NCI-H774 (cell line): Measurements from ENCODE around the gene ALS2CL.
A peak's percentile ranks its signal among the peaks of the same experiment; 100 is the strongest.

Experiments
- DNase-seq: peaks from one replicate; lab custom pipeline; 2025; lab: John Stamatoyannopoulos, UW

The ALS2CL gene

DNA sequence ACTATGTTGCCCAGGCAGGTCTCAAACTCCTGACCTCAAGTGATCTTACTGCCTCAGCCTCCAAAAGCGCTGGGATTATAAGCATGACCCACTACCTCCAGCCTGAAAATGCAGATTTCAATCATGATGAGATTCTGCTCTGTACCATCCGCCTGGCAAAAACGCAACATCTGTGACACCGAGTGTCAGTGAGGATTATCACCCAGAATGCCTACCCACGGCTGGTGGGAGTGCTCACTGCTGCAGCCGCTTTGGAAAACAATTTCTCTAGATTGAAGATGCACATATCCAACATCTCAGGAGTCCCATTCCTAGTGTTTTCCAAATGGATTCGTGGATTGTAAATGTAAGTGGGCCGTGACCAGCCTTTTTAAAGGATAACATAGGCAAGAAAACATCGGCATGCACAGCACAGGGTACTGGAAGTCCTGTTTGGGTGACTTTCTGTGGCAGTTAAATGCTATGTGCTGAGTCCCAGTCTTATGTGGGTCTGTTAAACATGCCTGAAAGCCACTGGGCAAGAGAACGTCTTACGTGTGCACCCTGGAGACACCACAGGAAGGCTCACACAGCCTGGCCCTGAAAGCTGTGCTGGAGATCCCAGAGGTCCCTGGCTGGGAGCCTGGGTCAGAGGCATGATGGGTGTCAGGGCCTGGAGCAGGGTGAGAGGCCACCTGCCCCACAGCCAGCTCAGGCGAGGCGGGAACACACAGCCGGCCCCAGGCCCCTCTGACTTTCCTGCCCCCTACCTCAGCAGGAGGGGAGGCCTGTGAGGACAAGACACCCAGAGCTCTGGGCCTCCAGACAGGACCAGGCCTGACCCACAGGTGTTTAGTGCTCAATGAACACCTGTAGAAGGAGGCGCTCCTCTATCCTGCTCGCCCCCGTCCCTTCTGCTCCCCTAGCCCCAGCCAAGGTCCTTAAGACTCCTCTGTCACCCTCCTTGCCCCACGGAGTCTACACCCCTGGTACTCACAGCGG, 23.3 kb upstream of the ALS2CL start:
- no peak for DNase-seq

DNA sequence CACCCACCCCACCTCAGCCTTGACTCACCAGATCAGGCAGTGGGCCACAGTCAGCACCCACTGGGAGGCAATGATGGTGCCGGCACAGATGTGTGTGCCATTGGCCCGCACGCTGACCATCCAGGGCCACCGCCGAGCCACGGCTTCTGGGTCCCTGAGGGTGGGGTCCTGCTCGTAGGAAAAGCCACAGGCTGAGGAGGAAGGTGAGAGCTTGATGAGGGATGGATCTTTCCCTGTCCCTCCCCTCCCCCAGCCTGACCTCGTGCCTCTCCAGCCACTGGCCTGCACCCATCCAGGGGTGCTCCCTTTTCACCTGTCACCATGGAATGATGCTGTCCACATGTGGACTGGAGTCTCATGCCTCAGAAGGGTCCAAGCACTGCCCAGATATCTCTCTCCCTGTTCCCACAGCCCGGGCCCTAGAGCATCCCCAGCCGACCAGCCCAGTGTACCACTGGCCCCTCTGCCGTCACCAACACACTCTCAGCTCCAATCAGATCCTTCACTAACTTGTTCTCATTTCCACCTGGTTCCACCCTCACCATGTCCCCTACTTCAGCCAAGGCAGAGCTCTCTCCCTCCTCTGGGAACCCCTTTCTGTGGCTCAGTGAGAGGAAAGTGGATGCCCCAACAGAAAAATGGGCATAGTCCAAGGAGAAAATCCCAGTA, 22.2 kb upstream of the ALS2CL start:
- DNase-seq, result no peak

DNA sequence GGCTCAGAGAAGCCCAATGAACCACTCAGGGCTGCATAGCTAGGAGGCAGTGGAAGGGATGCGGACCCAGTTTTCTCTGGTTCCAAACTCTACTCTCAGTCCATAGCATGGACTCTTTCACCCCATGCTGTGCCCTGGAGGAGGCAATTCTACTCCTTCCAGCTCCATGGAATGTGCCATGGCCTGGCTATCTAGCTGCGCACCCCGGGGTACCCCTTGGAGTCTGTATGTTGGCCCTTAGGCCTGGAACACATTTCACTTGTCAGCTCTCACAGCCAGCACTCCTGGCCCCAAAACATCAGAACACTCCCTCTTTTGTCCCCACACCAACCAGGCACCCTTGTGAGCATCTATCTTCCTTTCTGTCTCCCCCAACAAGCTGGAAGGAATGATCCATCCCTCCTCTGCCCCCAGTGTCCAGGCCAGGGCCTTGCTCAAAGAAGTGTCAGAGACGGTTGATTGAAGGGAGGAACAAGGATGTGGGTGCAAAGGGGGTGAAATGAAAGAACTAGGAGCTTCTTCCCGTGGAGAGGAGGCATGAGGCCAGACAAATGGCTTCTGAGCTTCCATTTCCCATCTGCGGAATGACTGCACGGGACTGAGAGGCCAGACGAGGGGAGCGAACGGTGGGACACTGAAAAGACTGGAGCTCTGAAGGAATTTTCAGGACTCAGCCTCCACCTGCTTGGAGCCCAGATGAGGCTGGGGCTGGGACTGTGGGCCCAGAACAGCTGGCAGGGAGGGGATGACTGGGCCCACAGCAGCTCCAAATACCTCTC, 21.4 kb upstream of the ALS2CL start:
- DNase-seq, result no peak

DNA sequence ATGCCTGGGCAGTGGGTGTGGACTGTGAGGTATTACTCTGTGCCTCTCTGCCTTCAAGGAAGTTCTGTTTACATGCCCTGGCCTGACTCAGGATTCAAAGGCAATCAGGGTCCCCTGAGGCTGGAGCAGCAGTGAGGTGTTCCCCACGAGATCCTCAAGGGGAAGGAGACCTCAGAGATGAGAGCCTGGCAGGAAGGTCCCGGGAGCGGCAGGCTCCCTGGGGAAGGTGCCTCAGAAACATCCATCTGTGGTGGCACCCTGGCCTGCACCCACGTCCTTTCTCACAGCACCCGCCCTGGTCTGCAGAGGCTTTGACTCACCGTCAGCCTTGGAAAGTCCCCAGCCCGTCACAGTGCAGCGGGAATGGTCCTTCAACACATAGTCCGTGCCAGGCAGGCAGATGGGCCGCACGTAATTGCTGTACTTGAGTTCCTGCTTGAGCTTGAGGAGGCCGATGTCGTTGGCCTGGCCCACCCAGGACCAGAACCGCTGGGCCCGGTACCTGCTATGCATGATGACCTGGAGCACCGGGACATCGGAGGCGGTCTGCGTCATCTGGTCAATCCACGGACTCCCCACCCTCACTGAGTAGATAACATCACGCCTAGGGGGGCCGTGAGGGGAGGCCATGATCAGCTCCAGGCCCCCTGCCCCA, 20.5 kb upstream of the ALS2CL start:
- no peak for DNase-seq

DNA sequence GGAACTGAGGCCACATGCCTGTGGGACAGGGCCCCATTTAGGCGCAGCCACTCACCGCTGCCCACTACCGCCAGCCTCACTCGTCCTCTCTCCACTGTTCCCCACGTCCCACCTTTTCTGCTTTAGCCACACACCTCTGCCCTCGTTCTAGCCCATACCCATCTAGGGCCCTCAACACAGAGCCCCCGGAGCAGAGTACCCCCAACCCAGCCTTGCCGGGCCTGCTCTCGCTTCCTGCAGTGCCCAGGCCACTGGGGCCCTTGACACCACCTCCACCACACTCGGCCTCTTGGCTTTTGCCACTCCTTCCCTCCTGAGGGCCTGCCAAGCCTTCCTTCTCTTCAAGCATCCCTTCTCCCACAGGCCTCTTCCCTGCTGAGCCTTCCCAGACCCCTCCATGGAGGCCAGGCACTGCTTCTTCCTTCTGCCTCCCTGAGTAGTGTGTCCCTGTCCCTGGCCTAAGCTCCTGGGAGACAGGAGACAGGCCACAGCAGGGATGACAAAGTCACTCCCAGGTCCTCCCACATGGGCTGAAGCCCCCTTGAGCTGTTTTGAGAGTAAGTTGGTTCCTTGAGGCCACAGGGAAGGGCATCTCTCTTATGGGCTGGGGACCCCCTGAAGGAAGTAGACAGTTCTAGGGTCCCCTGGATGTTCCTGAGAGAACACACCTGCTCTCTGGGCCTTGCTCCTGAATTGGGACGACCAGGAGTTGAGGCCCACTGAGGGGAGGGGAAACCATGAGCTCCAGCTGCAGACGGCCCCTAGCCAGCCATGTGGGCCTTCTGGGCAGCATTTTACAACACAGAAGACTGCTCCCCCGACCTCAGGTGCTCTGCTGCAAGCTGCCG, 19.8 kb upstream of the ALS2CL start:
- no peak for DNase-seq

DNA sequence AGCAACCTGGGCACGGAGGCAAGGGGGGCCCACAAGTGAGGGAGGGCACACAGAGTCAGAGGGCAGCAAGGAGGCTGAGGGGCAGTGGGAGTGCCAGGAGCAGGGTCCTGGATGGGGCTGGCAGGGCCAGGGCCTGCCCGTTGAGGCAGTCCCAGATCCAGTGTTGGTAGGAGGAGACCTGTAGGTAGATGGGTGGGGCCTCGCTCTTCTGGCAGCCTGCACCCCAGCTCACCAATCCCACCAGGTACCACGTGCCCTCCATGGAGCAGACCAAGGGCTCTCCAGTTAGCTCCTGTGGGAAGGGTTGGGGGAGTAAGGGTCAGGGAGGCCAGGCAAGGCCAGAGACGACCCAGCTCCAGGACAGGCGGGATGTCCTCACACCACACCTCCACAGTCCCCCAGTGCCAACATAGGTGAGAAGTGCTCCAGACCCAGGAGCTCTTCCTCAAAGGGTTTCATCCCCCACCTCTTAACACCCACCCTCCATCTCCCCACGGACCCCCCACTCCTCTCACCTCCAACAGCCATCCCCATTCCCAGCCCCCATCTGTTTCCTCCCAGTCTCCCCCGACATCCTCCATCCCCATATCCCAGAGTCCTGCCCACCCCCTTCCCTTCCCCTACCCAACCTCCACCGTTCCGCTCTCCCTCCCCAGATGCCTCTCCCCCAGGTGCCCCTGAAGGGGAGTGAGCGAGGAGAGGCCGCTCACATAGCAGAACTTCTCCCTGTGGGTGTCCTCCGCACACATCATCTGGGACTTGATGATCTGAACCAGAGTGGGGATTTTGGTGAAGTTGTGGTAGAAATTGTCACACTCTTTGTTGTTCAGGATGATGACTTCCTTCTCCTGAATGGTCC, 18.9 kb upstream of the ALS2CL start:
- no peak for DNase-seq

DNA sequence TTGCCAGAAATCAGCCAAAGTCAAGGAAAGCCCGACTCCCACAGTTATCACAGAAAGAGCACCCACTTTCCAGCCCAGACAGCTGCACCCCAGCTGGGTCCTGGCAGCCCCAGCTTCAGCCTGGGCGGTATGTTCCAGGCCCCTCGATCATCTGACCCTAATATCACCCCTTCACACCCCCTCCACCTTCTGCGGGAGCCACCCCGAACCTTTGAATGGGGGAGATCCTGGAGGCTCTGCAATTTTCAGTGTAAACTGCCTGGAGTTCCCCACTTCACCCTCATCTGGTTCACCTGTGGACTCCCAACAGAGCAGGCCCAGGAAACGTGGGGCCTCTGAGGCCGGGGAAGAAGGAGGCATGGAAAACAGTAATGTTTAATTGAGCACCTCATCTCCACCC, 18.3 kb upstream of the ALS2CL start:
- no peak for DNase-seq

DNA sequence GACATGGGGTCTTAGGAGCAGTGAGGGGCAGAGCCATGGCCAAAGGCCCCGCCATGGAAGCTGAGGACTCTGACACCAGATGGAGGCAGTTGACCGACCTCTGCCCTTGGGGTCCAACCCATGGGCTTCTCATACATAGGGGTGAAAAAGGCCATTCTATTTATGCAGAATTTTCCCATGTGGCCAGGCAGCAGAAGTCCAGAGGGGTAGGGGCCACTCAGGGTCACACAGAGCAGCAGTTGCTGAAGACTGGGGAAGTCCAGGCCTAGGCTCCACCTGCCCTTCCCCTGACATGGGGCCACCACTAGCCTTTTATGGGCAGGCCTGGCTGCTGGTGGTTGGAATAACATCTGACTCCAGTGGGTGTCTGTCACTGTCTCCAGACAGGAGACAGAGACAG, 17.8 kb upstream of the ALS2CL start:
- no peak for DNase-seq

DNA sequence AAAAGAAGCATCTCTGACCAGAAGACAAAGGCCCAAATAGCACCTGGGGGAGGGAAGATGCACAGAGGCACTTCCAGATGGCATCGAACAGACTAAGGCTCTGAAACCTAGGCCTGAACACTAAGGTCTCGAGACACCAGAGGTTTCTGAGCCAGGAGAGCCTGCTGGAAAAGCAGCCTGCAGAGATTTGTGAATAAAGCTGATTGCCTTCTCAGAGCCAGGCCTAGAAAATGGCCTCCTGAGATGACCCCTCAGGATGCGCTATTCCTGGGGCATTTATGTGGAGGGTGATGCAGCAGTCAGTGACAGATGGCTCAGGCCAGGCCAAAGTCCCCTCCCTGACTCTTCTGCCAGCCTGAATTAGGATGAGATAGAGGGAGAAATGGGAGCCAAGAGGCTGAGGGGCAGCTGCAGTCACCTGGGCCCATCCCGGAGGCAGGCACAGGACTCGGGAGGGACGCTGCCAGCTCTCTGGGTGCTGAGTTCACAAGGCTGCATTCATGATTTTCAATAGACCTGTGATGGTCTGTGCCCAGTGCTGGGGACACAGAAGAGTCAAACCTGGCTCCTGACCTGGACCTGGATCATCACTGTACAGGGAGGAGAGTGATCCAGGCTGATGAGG, 17.3 kb upstream of the ALS2CL start:
- no peak for DNase-seq

DNA sequence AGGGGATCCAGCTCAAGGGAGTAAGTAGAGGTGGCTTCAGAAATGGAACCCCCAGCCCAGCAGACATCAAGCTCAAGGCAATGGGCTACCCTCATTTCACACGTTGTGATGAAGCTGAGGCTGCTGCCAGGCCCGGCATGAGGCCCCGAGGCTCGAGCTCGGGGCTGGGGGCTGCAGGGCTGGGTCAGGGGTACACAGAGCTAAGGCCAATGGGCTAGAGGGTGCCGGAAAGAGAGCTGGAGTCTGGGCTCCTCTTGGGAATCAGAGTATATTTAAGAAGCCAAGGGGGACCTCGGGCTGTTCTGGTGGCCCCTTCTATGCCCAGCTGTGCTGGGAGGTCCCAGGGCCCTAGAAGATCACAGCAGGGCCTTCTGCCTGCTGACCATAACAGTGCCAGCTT, 16.8 kb upstream of the ALS2CL start:
- DNase-seq, result no peak

DNA sequence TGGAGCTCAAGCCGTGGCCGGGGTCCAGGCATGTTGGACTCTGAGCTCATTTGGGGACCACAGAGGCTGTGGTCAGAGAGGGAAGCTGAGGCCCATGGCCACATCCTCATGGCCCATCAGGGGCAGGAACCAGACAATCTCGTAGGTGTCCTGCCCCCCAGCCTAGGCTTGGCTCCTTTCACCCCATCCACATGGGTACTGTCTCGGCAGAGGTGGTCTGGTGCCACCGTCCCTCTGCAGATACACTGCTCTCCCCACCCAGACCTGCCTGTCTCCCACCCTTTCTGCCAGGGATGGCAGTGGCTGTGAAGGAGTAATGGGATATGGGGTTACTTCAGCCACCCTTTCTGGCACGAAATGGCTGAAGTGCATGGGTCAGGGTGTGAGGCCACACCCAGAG, 16.2 kb upstream of the ALS2CL start:
- no peak for DNase-seq

DNA sequence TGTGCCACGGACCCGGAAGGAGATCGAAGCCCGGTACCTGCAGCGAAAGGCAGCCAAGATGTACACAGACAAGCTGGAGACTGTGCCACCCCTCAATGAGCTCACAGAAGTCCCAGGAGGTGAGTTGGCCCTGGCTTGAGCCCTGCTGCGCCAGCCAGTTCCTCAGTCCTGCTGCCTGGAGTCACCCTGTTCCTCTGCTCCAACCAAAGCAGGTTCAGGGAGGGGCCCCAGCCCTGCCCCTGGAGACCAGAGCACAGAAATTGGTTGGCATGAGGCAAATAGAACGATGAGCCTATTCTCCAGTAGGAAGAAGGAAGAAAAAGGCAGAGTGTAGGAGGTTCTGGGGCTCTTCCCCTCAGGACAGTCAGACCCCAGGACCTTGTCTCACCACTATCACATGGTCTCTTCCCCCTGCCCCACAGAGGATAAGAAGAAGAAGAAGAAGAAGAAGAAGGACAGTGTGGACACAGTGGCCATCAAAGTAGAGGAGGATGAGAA, 15.7 kb upstream of the ALS2CL start:
- DNase-seq, result no peak

DNA sequence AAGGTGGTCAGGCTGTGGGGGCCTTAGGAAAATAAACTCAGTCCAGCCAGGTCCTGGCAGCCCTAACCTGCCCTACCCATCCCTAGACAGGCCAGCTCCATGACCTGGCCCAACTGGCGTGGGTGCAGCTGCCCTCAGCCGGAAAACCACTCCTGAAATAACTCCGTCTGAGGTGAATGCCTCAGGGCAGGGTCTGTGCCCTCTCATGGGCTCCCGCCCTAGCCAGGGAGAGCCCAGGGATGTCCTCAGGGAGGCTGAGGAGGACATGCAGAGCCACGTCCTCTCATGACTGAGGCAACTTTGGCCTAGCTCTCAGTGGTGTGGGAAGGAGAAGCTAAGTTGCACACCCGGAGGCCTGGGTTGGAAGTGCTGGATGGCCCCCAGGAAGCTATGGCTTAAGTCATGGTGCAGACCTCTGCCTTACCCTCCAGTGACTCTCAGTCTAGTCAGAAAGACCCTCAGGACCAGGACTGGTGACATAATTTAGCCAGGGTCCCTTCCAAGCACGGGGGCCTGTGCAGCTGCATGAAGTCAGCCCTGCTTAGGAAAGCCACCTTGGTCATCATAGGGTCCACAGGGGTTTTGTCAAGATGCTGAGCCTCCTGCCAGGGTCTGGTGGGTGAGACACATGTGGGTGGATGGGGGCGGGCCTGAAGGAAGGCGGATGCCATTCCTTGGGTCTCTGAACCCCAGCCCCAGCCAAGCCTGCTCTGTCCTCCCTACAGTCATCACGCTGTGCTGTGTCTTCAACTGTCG, 15.1 kb upstream of the ALS2CL start:
- DNase-seq, result no peak

DNA sequence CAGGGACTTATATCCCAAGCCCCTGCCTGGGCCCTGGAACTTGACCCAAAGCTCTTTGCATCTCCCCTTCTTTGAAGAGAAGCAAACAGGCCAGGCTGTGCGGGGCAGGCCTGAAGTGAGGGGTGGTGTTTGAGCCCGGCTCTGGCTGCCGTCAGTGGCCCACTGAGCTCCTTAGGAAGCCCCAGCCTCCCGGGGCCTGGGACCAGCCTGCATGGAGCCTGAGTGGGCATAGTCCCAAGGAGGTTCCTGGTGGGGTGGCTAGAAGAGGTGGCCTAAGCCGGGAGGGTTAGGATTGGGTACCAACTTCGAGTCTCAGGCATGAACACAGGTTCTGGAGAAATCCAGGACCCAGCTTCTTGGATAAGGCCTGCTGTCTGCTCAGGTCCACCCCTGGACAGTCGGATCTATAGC, 14.1 kb upstream of the ALS2CL start:
- DNase-seq, result no peak

DNA sequence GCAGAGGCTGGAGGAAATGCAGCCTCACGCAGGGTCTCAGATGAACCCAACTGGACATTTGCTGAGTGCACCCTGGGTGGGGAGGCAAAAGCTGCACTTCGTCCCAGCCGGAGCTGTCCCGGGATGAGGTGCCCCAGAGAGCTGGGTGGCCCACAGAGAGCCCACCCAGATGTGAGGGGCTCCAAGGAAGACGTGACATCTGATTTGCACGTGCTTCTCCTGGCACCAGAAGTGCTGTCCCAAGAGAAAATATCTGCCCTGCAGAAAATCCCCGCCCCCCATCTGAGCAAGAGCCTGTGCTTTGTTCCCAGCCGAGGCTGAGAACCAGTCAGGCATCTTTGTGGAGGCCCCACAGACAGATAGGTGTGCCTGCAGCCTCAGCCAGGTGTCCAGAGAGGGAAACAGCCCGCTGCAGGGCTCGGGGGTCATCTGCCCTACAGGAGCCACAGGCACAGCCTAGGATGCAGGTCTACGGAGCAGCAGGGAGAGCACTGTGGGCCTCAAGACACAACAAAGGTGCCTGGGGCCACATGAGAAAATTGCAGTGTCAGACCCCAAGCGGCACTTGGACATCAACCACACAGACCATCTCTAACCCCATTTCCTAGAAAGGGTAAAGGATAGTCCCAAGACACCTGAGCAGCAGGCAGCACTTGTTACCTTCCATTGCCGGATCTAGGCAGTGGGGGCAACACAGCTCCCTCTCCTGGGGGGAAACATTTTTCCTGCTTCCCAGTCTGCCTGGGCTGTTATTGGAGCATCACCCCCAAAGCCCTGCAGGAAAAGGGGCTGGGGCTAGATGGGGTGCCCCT, 13.5 kb upstream of the ALS2CL start:
- no peak for DNase-seq

DNA sequence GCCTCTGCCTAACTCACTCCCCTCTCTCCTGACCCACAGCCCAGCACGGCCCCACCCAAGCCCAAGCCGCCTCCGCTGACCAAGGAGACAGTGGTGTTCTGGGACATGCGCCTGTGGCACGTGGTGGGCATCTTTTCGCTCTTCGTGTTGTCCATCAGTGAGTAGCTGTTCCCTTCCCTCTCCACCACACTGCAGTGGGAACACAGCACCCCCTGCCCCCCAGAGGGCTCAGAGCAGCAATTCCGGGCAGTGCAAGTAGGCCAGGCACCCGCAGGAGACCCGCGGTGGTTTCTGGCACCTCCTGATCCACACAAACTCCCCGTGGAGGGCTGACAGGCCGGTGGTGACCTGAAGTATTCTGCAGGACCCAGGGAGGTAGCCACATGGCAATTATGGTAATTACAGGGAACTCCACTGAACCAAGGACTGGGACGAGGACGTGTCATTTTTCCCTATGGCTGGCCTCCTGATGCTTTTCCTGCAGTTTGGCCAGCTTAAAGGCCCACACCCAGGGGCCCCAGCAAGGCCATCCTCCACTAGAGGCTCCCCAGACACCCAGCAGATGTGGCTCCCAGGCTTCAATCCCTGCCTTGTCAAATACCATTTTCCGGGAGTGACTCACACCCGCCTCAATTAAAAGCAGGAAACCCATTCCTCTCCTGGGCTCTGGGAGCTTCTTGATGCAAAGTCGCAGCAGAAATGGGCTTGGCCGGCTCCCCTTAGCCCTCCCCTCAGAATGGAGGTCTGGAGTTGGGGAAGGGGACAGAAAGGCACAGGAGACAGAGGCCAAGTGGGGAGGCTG, 12.5 kb upstream of the ALS2CL start:
- DNase-seq, result no peak

DNA sequence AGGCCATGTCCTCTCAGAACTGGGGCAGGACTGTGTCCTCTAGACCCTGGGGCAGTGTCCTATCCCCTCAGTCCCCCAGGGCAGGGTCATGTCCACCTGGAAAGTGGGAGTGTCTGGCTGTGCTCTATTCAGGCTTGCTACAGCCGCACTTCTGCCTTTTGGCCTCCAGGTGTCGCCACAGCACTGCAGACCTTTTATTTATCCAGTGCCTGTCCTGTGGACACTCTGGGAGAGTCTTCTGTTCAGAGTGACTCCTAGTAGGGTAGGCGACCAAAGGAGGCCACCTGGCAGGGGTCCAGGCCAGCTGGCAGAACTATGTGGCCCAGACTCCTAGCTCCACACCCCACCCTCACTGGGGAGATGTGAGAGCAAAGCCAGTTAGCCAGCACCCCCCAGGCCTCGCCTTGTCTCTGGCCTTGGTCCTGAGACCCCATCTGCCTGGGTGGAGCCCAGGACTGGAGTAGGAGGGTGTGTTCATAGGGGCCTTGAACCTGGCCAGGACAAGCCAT, 11.6 kb upstream of the ALS2CL start:
- peak; percentile 13 for DNase-seq
